ENCODE data around the gene TFE3.
A peak's percentile ranks its signal among the peaks of the same experiment; 100 is the strongest.

TFE3 gene, protein sequence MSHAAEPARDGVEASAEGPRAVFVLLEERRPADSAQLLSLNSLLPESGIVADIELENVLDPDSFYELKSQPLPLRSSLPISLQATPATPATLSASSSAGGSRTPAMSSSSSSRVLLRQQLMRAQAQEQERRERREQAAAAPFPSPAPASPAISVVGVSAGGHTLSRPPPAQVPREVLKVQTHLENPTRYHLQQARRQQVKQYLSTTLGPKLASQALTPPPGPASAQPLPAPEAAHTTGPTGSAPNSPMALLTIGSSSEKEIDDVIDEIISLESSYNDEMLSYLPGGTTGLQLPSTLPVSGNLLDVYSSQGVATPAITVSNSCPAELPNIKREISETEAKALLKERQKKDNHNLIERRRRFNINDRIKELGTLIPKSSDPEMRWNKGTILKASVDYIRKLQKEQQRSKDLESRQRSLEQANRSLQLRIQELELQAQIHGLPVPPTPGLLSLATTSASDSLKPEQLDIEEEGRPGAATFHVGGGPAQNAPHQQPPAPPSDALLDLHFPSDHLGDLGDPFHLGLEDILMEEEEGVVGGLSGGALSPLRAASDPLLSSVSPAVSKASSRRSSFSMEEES

GRCh38 chrX:49043220-49043986 is at the start of gene TFE3:
Gene TFE3, minus strand, starts transcription at chrX:49043357. Its CDS starts 131 bp downstream, at chrX:49043226.
- peak within 1 kb of the TSS; percentile 71 for H3K4me3 ChIP-seq (ENCODE audit: low read depth, low read length)
- TF ChIP-seq, protein P1, sequence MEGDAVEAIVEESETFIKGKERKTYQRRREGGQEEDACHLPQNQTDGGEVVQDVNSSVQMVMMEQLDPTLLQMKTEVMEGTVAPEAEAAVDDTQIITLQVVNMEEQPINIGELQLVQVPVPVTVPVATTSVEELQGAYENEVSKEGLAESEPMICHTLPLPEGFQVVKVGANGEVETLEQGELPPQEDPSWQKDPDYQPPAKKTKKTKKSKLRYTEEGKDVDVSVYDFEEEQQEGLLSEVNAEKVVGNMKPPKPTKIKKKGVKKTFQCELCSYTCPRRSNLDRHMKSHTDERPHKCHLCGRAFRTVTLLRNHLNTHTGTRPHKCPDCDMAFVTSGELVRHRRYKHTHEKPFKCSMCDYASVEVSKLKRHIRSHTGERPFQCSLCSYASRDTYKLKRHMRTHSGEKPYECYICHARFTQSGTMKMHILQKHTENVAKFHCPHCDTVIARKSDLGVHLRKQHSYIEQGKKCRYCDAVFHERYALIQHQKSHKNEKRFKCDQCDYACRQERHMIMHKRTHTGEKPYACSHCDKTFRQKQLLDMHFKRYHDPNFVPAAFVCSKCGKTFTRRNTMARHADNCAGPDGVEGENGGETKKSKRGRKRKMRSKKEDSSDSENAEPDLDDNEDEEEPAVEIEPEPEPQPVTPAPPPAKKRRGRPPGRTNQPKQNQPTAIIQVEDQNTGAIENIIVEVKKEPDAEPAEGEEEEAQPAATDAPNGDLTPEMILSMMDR (IDR thresholded peaks at IDR 0.05; ENCODE audit: insufficient read depth, low read length, missing control alignments) = peak; percentile 48
- CTCF ChIA-PET = interaction anchor here (0.6 to 2.1 kb wide), 11 partner anchors 10 to 122 kb away, joined by 3 to 10 read pairs (median 3); partner anchors contain the start of genes KCND1 and OTUD5
- peak; percentile 89 for DNase-seq (ENCODE audit: low read depth, low spot score)
- POLR2A ChIA-PET = interaction anchor here (0.9 to 1.4 kb wide), 5 partner anchors 10 to 85 kb away, joined by 3 to 8 read pairs (median 4); partner anchors contain the start of genes GRIPAP1, KCND1 and OTUD5

DNA sequence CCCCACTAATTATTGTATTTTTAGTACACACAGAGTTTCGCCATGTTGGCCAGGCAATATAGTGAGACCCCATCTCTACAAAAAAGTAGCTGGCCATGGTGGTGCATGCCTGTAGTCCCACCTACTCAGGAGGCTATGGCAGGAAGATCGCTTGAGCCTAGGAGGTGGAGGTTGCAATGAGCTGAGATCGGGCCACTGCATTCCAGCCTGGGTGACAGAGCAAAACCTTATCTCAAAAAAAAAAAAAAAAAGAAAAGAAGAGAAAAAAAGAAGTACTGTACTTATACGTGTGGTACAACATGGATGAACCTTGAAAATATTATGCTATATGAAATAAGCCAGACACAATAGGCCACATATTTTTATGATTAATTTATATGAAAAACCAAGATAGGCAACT is 46.4 kb upstream of the TFE3 start:
- TF ChIP-seq, protein P1 (IDR thresholded peaks at IDR 0.05; ENCODE audit: insufficient read depth, low read length, missing control alignments) = no peak
- ChIA-PET CTCF (interaction anchor here (1.3 to 1.6 kb wide), 2 partner anchors 9 to 46 kb away, joined by 4 read pairs; no protein-coding TSS in a partner anchor), POLR2A (no interaction called here)
- H3K4me3 ChIP-seq (ENCODE audit: low read depth, low read length) = no peak overlapping the region
- no peak for DNase-seq (ENCODE audit: low read depth, low spot score)

- TF ChIP-seq, protein P1 (IDR thresholded peaks at IDR 0.05; ENCODE audit: insufficient read depth, low read length, missing control alignments) = no peak
- ChIA-PET POLR2A (no interaction called here), CTCF (no interaction called here)
- DNase-seq (ENCODE audit: low read depth, low spot score) = no peak
- H3K4me3 ChIP-seq (ENCODE audit: low read depth, low read length) = no peak overlapping the region
Observed at GRCh38 chrX:49082271-49082871, 39.2 kb upstream of the TFE3 start.

DNA sequence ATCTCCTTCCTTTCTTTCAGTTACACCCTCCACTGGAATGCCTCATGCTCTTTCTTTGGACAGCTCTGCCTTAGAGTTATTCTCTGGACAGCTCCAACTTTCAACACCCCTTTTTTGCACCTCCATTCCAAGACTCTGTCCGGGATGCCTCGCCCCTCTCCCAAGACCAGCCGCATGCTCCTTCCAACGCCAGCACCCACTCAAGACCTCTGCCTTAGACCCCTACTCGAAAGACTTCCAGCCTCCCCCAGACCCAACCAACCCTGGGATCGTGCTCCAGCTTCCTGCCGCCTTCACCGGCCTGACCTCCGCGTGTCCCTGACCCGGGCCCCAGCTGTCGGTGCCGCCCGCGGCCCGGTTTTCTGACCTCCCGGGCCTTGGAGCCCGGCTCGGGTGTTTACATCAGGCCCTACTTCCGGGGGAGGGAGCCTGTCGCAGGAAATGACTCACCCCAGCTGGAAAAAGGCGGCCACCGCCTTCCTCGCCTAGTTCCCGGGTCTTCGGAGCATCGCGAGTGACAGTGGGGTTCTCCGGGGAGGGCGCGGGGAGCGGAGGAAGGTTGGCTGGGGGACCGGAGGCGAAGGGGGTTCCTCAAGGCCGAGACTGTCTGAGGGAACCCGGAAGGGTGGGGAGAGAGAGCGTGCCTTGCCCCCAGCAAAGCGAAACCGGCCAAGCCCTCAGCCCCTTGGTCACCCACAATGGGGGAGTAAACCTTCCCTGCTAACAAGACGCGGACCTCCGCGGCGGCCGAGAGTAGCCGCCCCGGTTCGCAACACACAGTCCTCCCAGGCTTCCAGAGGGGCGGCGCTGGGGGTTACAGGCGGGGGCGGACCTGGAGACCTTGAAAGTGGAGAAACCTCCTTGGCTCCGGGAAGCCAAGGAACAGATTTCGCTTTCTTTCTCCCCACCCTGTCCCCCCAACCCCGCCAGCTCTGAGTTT is 36.6 kb upstream of the TFE3 start, which contains the start of gene WDR45:
Gene WDR45 (minus strand): TSS at position 399 of the 940 bp plus-strand sequence. CDS start 1,792 bp downstream, outside the sequence.
- POLR2A ChIA-PET = interaction anchor here (0.6 to 0.7 kb wide), 3 partner anchors 76 to 111 kb away, joined by 3 read pairs; no protein-coding TSS in a partner anchor
- TF ChIP-seq, protein P1 (IDR thresholded peaks at IDR 0.05; ENCODE audit: insufficient read depth, low read length, missing control alignments) = no peak
- DNase-seq (ENCODE audit: low read depth, low spot score) = no peak
- H3K4me3 ChIP-seq (ENCODE audit: low read depth, low read length) = peak within 1 kb of the TSS; percentile 73
- CTCF ChIA-PET = interaction anchor here (0.7 to 1.3 kb wide), 4 partner anchors 9 to 673 kb away, joined by 3 to 4 read pairs (median 3); no protein-coding TSS in a partner anchor

DNA sequence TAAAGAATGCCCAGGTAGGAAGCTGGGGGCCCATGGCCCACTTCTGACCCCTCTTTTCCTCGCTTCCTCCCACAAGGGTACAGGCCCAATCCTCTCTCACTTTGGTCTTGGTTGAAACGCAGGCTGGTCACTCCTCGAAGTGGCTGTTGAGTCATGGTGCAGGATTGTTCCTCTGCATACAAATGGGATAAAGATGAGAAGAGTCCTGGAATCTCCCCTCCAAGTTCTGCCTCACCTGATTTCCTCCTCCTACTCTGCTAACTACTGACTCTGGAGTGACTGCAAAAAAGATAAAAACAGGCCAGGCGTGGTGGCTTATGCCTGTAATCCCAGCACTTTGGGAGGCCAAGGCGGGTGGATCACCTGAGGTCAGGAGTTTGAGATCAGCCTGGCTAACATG is 34.8 kb upstream of the TFE3 start:
- DNase-seq (ENCODE audit: low read depth, low spot score) = no peak
- POLR2A ChIA-PET = no interaction called here
- CTCF ChIA-PET = no interaction called here
- H3K4me3 ChIP-seq (ENCODE audit: low read depth, low read length) = no peak overlapping the region
- TF ChIP-seq, protein P1 (IDR thresholded peaks at IDR 0.05; ENCODE audit: insufficient read depth, low read length, missing control alignments) = no peak
